K562 (cell line): ENCODE results near the gene VWF. TPM values are rescaled to one million over a fixed set of nuclear protein-coding genes. Genes with fewer than 3 reads are reported as not detected.

ENCODE experiments used
- ATAC-seq: fragments of 200-7000 bp; cut with Tn5 transposase; 3 replicates; pipeline ENCODE4 v1.9.1; 2020; ENCODE audit warnings: moderate library complexity
- BruUV-seq: library from RNA; stranded (reverse); fragments of 400-500 nt; replicated peaks from 2 replicates; lab custom pipeline; 2021; lab: Mats Ljungman, UMichigan
- CTCF ChIA-PET: fragments of 300-600 bp; formaldehyde crosslinking; extraction: SDS; loops from one replicate; lab custom pipeline; 2021; ENCODE audit warnings: low intra/inter-chr PET ratio; lab: Yijun Ruan, JAX
- POLR2A ChIA-PET: fragments of 300-600, 350-650 bp; sonication (Branson Sonifier 250); formaldehyde crosslinking; extraction: SDS; loops from one replicate; lab custom pipeline; 2021; ENCODE audit warnings: antibody characterized with exemption, inconsistent platforms; lab: Yijun Ruan, JAX
- DNase-seq, 4 experiments: peaks; one replicate each; pipeline versions ENCODE4 v3.0.0 to v3.0.0-alpha.2; 2011 to 2018; ENCODE audit warnings: low spot score in 3 of 4, mixed read lengths in 3 of 4; ENCODE audit errors: extremely low read depth in 1 of 4
- FAIRE-seq: peaks from 2 replicates; lab custom pipeline; 2011; peaks lifted over from hg19 to GRCh38; lab: Jason Lieb, UNC
- H2AFZ ChIP-seq: 2 replicates; pipeline ENCODE4 v1.6.0; 2011; ENCODE audit warnings: low read depth, low read length, control low read depth, inconsistent platforms
- H3K27ac ChIP-seq: fragments of 200-600 bp; 3 replicates; pipeline ENCODE4 v1.8.0; 2011; ENCODE audit warnings: low read depth, mild to moderate bottlenecking, control low read depth, inconsistent platforms, low read length, moderate library complexity, mixed read lengths; ENCODE audit errors: extremely low read depth
- H3K27me3 ChIP-seq, 2 experiments: fragments of 300-600 bp in 1 of 2; 2 replicates in 1 of 2; 3 replicates in 1 of 2; pipeline versions ENCODE4 v1.6.0 to v1.8.0; 2011; ENCODE audit warnings: inconsistent platforms in 2 of 2, low read length in 2 of 2, mild to moderate bottlenecking in 1 of 2, mixed read lengths in 1 of 2, moderate library complexity in 1 of 2; ENCODE audit not compliant: control insufficient read depth in 2 of 2, insufficient read depth in 2 of 2
- H3K36me3 ChIP-seq: fragments of 300-600 bp; 3 replicates; pipeline ENCODE4 v1.8.0; 2011; ENCODE audit warnings: mild to moderate bottlenecking, low read length, inconsistent platforms; ENCODE audit not compliant: control insufficient read depth, insufficient read depth
- H3K4me1 ChIP-seq, 2 experiments: fragments of 200-600 bp in 1 of 2; replicated peaks in 1 of 2; 2 replicates in 1 of 2; 3 replicates in 1 of 2; pipeline versions ENCODE4 v1.5.1 to v1.8.0; 2011; ENCODE audit warnings: inconsistent platforms in 2 of 2, low read length in 2 of 2, mild to moderate bottlenecking in 1 of 2, mixed read lengths in 1 of 2, moderate library complexity in 1 of 2; ENCODE audit not compliant: control insufficient read depth in 2 of 2, insufficient read depth in 2 of 2
- H3K4me2 ChIP-seq: 2 replicates; pipeline ENCODE4 v1.6.1; 2011; ENCODE audit warnings: low read length, control low read depth, inconsistent platforms, mixed read lengths; ENCODE audit not compliant: insufficient read depth
- H3K4me3 ChIP-seq: fragments of 200-600 bp; sonication (generic), shearing (Covaris generic); 2 replicates; pipeline ENCODE4 v1.5.1; 2016; ENCODE audit warnings: control low read depth, inconsistent platforms
- H3K79me2 ChIP-seq: fragments of 200-600 bp; 3 replicates; pipeline ENCODE4 v1.8.0; 2011; ENCODE audit warnings: low read length, inconsistent platforms; ENCODE audit not compliant: control insufficient read depth, insufficient read depth
- H3K9ac ChIP-seq, 2 experiments: 2 replicates each; pipeline versions ENCODE4 v1.6.0 to v1.6.1; 2011; ENCODE audit warnings: low read depth in 2 of 2, low read length in 2 of 2, control low read depth in 1 of 2, inconsistent platforms in 1 of 2, mild to moderate bottlenecking in 1 of 2, mixed read lengths in 1 of 2; ENCODE audit not compliant: insufficient read depth in 1 of 2
- H3K9me1 ChIP-seq: one replicate; pipeline ENCODE4 v1.6.0; 2011; ENCODE audit warnings: inconsistent platforms, mild to moderate bottlenecking, low read length, moderate library complexity; ENCODE audit not compliant: control insufficient read depth, insufficient read depth
- H3K9me3 ChIP-seq: replicated peaks from 2 replicates; pipeline ENCODE4 v1.5.1; 2011; ENCODE audit warnings: low read depth, low read length, inconsistent platforms; ENCODE audit not compliant: control insufficient read depth, insufficient read depth
- H4K20me1 ChIP-seq: replicated peaks from 2 replicates; pipeline ENCODE4 v1.6.1; 2011; ENCODE audit warnings: low read length, inconsistent platforms, mixed read lengths; ENCODE audit not compliant: control insufficient read depth, insufficient read depth
- BCL6 ChIP-seq: fragments of 250-450 bp; sonication (Bioruptor Pico); IDR thresholded peaks from 2 replicates; pipeline ENCODE4 v1.4.0; 2020
- BCOR ChIP-seq: fragments of 450-650 bp; IDR thresholded peaks from 2 replicates; pipeline ENCODE4 v1.6.1; 2016
- CHD4 ChIP-seq: fragments of 200-600 bp; sonication (generic); IDR thresholded peaks from 3 replicates; pipeline ENCODE4 v1.6.1; 2012; ENCODE audit warnings: low read depth, mild to moderate bottlenecking, mixed read lengths, low read length, inconsistent platforms; ENCODE audit not compliant: insufficient read depth, insufficient replicate concordance, poor library complexity, severe bottlenecking
- DACH1 ChIP-seq: fragments of 450-650 bp; IDR thresholded peaks from 2 replicates; pipeline ENCODE4 v1.6.1; 2018; ENCODE audit not compliant: partially characterized antibody
- DNMT1 ChIP-seq: fragments of 450-650 bp; IDR thresholded peaks from 2 replicates; pipeline ENCODE4 v1.6.1; 2016; ENCODE audit warnings: antibody characterized with exemption, mild to moderate bottlenecking
- FOXP1 ChIP-seq: sonication (generic); formaldehyde crosslinking; IDR thresholded peaks from 2 replicates; pipeline ENCODE4 v1.8.0; 2022; ENCODE audit warnings: mild to moderate bottlenecking, missing genetic modification reagents
- PTRF ChIP-seq: fragments of 450-650 bp; IDR thresholded peaks from 2 replicates; pipeline ENCODE4 v1.6.1; 2016; ENCODE audit warnings: mild to moderate bottlenecking, missing genetic modification characterization, missing compliant biosample characterization
- SRSF9 ChIP-seq: fragments of 200-400 bp; formaldehyde crosslinking; IDR thresholded peaks from 2 replicates; pipeline ENCODE4 v1.6.1; 2017; ENCODE audit warnings: low read depth, low read length, borderline replicate concordance
- STAG1 ChIP-seq: sonication (generic); formaldehyde crosslinking; IDR thresholded peaks from 2 replicates; pipeline ENCODE4 v1.5.0; 2020; ENCODE audit warnings: missing genetic modification reagents, borderline replicate concordance
- TAF1 ChIP-seq: IDR thresholded peaks from 2 replicates; pipeline ENCODE4 v1.6.1; 2011; ENCODE audit warnings: mild to moderate bottlenecking, low read length, moderate library complexity; ENCODE audit not compliant: insufficient read depth, control insufficient read depth, severe bottlenecking; ENCODE audit errors: extremely low read depth
- WGBS: fragments of 100-300 bp; shearing (Covaris generic); methylation state at CpG from one replicate; pipeline ENCODE4 v1.1.6; 2016; ENCODE audit warnings: low coverage, mixed read lengths; ENCODE audit not compliant: insufficient coverage; ENCODE audit errors: missing lambda C conversion rate; 5-methylcytosine and 5-hydroxymethylcytosine counted together
- in situ Hi-C: fragments of 300-500 bp; cut with MboI; formaldehyde crosslinking; loops from 4 replicates; pipeline ENCODE4 v1.15.0; 2018; ENCODE audit warnings: inconsistent platforms, mixed read lengths
- intact Hi-C: fragments of 100-400 bp; cut with micrococcal nuclease; formaldehyde crosslinking; loops from 2 replicates; pipeline ENCODE4 v1.14.2; 2022
- polyA plus RNA-seq, 8 experiments: library from polyadenylated mRNA; depleted of rRNA in 4 of 8; stranded (reverse) in 5 of 8; unstranded in 3 of 8; fragments of >200 nt; fragmentation: Nextera tagmentation in 2 of 8; fragmentation: Illumina TruSeq in 1 of 8; extraction: Ambion mirVana in 2 of 8; extraction: Trizol in 1 of 8; gene quantifications; 2 replicates each; pipeline versions ENCODE4 v1.2.1 to v1.2.3, GENCODE V29; 2011 to 2014; ENCODE audit warnings: inconsistent platforms in 1 of 8, missing spikeins in 1 of 8
- total RNA-seq, 7 experiments: library from RNA; depleted of rRNA in 6 of 7; stranded (reverse); fragments of >200 nt in 6 of 7; fragmentation: Illumina TruSeq in 2 of 7; extraction: Trizol in 2 of 7; gene quantifications; 2 replicates each; pipeline versions ENCODE4 v1.2.1 to v1.2.3, GENCODE V29; 2011 to 2021; ENCODE audit warnings: low replicate concordance in 1 of 7
- TF ChIP-seq, protein P1 (sequence below), 2 experiments: fragments of 200-800 bp in 1 of 2; sonication (Bioruptor generic) in 1 of 2; sonication (generic) in 1 of 2; formaldehyde crosslinking in 1 of 2; IDR thresholded peaks in 1 of 2; conservative IDR thresholded peaks in 1 of 2; 2 replicates each; pipeline versions ENCODE4 v1.5.0 to v1.6.1; 2016 to 2020; ENCODE audit warnings: missing compliant biosample characterization in 1 of 2, missing genetic modification characterization in 1 of 2, missing genetic modification reagents in 1 of 2

The VWF gene
- total and polyA plus RNA-seq, 9 of the 15 experiments (the other 6 are each of a cell fraction or from before 2014, with no cell fraction given) = 0.53 TPM; not detected in 8

DNA sequence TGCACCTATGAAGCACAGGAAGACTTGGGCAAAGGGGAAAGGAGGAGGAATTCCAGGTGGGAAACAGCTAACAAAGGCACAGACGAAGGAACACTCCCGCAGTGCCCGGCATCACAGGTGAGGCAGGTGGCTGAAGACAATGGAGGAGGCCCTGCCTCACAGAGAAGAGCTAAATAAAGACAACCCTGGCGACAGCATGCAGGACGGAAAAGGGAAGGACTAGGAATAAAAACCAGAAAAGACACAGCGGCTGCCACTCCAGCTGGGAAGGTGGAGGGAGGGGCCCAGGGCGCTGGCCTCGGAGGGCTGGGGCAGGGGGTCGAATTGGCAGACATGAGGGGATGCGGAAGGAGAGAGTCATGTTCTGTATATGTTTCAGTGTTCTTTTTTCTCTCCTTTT is 136.4 kb downstream of the VWF start:
- Histone ChIP-seq H2AFZ (no peak overlapping the region), H3K9ac (no peak overlapping the region), H3K27ac (no peak overlapping the region), H3K9me3 (no peaks in the 10 kb centered on the region), H3K9me1 (no peaks in the 10 kb centered on the region), H3K36me3 (no peaks in the 10 kb centered on the region), H4K20me1 (no peaks in the 10 kb centered on the region), H3K4me2 (no peak overlapping the region), H3K4me3 (no peak overlapping the region), H3K79me2 (no peaks in the 10 kb centered on the region), H3K4me1 (no peaks in the 10 kb centered on the region), H3K27me3 (no peaks in the 10 kb centered on the region; a peak in 1 of 5 replicates)
- BruUV-seq = no TSS peak
- intact Hi-C loops = loop anchor here (1.0 to 2.0 kb wide), 2 partner anchors 50 to 297 kb away; no protein-coding TSS in a partner anchor
- ChIA-PET CTCF (interaction anchor here (0.9 to 4.2 kb wide), 3 partner anchors 41 to 297 kb away, joined by 4 to 54 read pairs (median 6); no protein-coding TSS in a partner anchor), POLR2A (interaction anchor here (0.6 to 1.3 kb wide), 2 partner anchors 14 to 1056 kb away, joined by 3 read pairs; no protein-coding TSS in a partner anchor)
- 7% methylated on average over 9 of the region's 10 CpGs for WGBS
- no peak for DNase-seq
- TF ChIP-seq CHD4 = no peak
- in situ Hi-C loops = loop anchor here (5.0 kb wide), 1 partner anchor 54 kb away; no protein-coding TSS in a partner anchor
- no peak for ATAC-seq
- no peak for FAIRE-seq

DNA sequence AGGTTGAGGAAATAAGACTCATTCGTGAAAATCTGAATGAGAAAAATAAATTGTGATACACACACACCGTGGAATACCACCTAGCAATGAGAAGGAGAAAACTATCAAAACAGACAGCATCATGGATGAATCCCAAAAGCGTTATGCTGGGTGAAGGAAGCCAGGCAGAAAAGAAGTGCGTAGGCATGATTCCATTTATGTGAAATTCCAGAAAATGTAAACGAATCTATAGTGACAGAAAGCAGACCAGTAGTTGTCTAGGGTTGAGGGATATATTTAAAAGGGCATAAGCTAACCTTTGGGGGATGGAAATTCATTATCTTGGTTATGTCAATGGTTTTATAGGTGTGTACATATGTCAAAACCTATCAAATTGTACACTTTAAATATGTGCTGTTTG is 136.9 kb downstream of the VWF start:
- POLR2A ChIA-PET = interaction anchor here (1.3 kb wide), 1 partner anchor 14 kb away, joined by 3 read pairs; no protein-coding TSS in a partner anchor
- no peak for ATAC-seq
- no peak overlapping the region for H3K9ac ChIP-seq
- CTCF ChIA-PET = interaction anchor here (0.9 to 4.2 kb wide), 2 partner anchors 51 to 297 kb away, joined by 6 to 54 read pairs; no protein-coding TSS in a partner anchor
- BruUV-seq = no TSS peak
- no peaks in the 10 kb centered on the region; a peak in 1 of 5 replicates for H3K27me3 ChIP-seq
- H3K4me1 ChIP-seq = no peaks in the 10 kb centered on the region
- no peak for TF ChIP-seq DNMT1
- no peak for TF ChIP-seq BCOR
- no peak for TF ChIP-seq PTRF
- TF ChIP-seq, protein P1, sequence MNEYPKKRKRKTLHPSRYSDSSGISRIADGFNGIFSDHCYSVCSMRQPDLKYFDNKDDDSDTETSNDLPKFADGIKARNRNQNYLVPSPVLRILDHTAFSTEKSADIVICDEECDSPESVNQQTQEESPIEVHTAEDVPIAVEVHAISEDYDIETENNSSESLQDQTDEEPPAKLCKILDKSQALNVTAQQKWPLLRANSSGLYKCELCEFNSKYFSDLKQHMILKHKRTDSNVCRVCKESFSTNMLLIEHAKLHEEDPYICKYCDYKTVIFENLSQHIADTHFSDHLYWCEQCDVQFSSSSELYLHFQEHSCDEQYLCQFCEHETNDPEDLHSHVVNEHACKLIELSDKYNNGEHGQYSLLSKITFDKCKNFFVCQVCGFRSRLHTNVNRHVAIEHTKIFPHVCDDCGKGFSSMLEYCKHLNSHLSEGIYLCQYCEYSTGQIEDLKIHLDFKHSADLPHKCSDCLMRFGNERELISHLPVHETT (CRISPR knock-in tag; conservative IDR thresholded peaks at IDR 0.05 in 1 of 2, IDR thresholded peaks at IDR 0.05 in 1 of 2) = no peak
- no peak for TF ChIP-seq FOXP1 (CRISPR knock-in tag)
- TF ChIP-seq DACH1 = no peak
- no peak for TF ChIP-seq BCL6
- TF ChIP-seq SRSF9 = no peak
- no peak for TF ChIP-seq STAG1 (CRISPR knock-in tag)
- no peak for TF ChIP-seq TAF1
- H4K20me1 ChIP-seq = no peaks in the 10 kb centered on the region; the same call in 1 of the 2 replicates
- no peak for FAIRE-seq
- intact Hi-C loops (no loop called here), in situ Hi-C loops (loop anchor here (5.0 kb wide), 1 partner anchor 55 kb away; no protein-coding TSS in a partner anchor)
- no peak overlapping the region for H2AFZ ChIP-seq
- H3K4me2 ChIP-seq = no peak overlapping the region
- no peak for DNase-seq
- WGBS = 0% methylated on average over 5 of the region's 5 CpGs
- no peaks in the 10 kb centered on the region for H3K36me3 ChIP-seq
- no peak overlapping the region for H3K4me3 ChIP-seq
- no peak overlapping the region for H3K27ac ChIP-seq
- H3K9me1 ChIP-seq = no peaks in the 10 kb centered on the region
- H3K9me3 ChIP-seq = no peaks in the 10 kb centered on the region
- no peaks in the 10 kb centered on the region for H3K79me2 ChIP-seq
